ENCODE results near the gene RASL10B. TPM values are rescaled to one million over a fixed set of nuclear protein-coding genes. Genes with fewer than 3 reads are reported as not detected.

The RASL10B gene
- polyA plus RNA-seq, 1 donor (not counting 4 experiments of a cell fraction or from before 2014, with no cell fraction given) = 0.07 TPM

GRCh38 chr17:35705230-35705629 is 26.2 kb upstream of the RASL10B start:
- Histone ChIP-seq H3K27ac (ENCODE audit: control insufficient read depth, insufficient read depth, low read length) (no peak overlapping the region), H3K36me3 (ENCODE audit: control insufficient read depth in 2 of 2, extremely low read depth in 1 of 2, insufficient read depth in 2 of 2, low read length in 2 of 2) (peaks cover 7% of the 10 kb centered on the region in 2 experiments)
- FAIRE-seq = no peak

GRCh38 chr17:35705705-35706104 is 25.7 kb upstream of the RASL10B start:
- Histone ChIP-seq H3K9me1 (ENCODE audit: control insufficient read depth, extremely low read depth, insufficient read depth, low read length) (no peaks in the 10 kb centered on the region), H2AFZ (ENCODE audit: control insufficient read depth, low read length) (no peak overlapping the region), H3K79me2 (ENCODE audit: control insufficient read depth, insufficient read depth, low read length) (no peaks in the 10 kb centered on the region), H3K9ac (ENCODE audit: control insufficient read depth, extremely low read depth, insufficient read depth, low read length) (no peak overlapping the region), H4K20me1 (ENCODE audit: control insufficient read depth, extremely low read depth, insufficient read depth, low read length) (no peaks in the 10 kb centered on the region), H3K36me3 (ENCODE audit: control insufficient read depth in 2 of 2, extremely low read depth in 1 of 2, insufficient read depth in 2 of 2, low read length in 2 of 2) (peaks cover 9% of the 10 kb centered on the region in 2 experiments), H3K4me3 (ENCODE audit: control insufficient read depth in 2 of 3, extremely low read depth in 1 of 3, insufficient read depth in 2 of 3, low read depth in 1 of 3, low read length in 3 of 3) (no peak overlapping the region), H3K4me2 (ENCODE audit: control insufficient read depth, extremely low read depth, insufficient read depth, low read depth, low read length) (no peak overlapping the region), H3K9me3 (ENCODE audit: control insufficient read depth, low read depth, low read length) (no peaks in the 10 kb centered on the region), H3K4me1 (ENCODE audit: control insufficient read depth, extremely low read depth, insufficient read depth, low read length) (peaks cover 6% of the 10 kb centered on the region), H3K27ac (ENCODE audit: control insufficient read depth, insufficient read depth, low read length) (no peak overlapping the region), H3K27me3 (ENCODE audit: control insufficient read depth, extremely low read depth, insufficient read depth, low read length) (no peaks in the 10 kb centered on the region)
- dilution Hi-C loops (cut with MboI; ENCODE audit: extremely low pct_ligation_motif_present, low sequenced_read_pairs) = no loop called here
- no peak for TF ChIP-seq CTCF (optimal IDR thresholded peaks at IDR 0.05 in 1 of 3, IDR thresholded peaks at IDR 0.05 in 1 of 3, conservative IDR thresholded peaks at IDR 0.05 in 1 of 3; ENCODE audit: extremely low read depth in 1 of 3, insufficient read depth in 2 of 3, low read length in 3 of 3)
- no peak for TF ChIP-seq EZH2 (IDR thresholded peaks at IDR 0.05; ENCODE audit: low read length)
- DNase-seq (ENCODE audit: low read depth, low spot score) (no peak), FAIRE-seq (no peak)

More at GRCh38 chr17:35705230-35705629, 26.2 kb upstream of the RASL10B start:
- Histone ChIP-seq H3K9me1 (ENCODE audit: control insufficient read depth, extremely low read depth, insufficient read depth, low read length) (no peaks in the 10 kb centered on the region), H2AFZ (ENCODE audit: control insufficient read depth, low read length) (no peak overlapping the region), H3K9ac (ENCODE audit: control insufficient read depth, extremely low read depth, insufficient read depth, low read length) (no peak overlapping the region), H3K4me2 (ENCODE audit: control insufficient read depth, extremely low read depth, insufficient read depth, low read depth, low read length) (no peak overlapping the region), H3K4me3 (ENCODE audit: control insufficient read depth in 2 of 3, extremely low read depth in 1 of 3, insufficient read depth in 2 of 3, low read depth in 1 of 3, low read length in 3 of 3) (no peak overlapping the region), H3K79me2 (ENCODE audit: control insufficient read depth, insufficient read depth, low read length) (no peaks in the 10 kb centered on the region), H3K9me3 (ENCODE audit: control insufficient read depth, low read depth, low read length) (no peaks in the 10 kb centered on the region), H3K27me3 (ENCODE audit: control insufficient read depth, extremely low read depth, insufficient read depth, low read length) (no peaks in the 10 kb centered on the region), H4K20me1 (ENCODE audit: control insufficient read depth, extremely low read depth, insufficient read depth, low read length) (no peaks in the 10 kb centered on the region), H3K4me1 (ENCODE audit: control insufficient read depth, extremely low read depth, insufficient read depth, low read length) (peaks cover 6% of the 10 kb centered on the region)
- no peak for TF ChIP-seq EZH2 (IDR thresholded peaks at IDR 0.05; ENCODE audit: low read length)
- dilution Hi-C loops (cut with MboI; ENCODE audit: extremely low pct_ligation_motif_present, low sequenced_read_pairs) = no loop called here
- DNase-seq (ENCODE audit: low read depth, low spot score) = no peak

- Histone ChIP-seq H2AFZ (ENCODE audit: control insufficient read depth, low read length) (no peak overlapping the region), H4K20me1 (ENCODE audit: control insufficient read depth, extremely low read depth, insufficient read depth, low read length) (no peaks in the 10 kb centered on the region), H3K4me3 (ENCODE audit: control insufficient read depth in 2 of 3, extremely low read depth in 1 of 3, insufficient read depth in 2 of 3, low read depth in 1 of 3, low read length in 3 of 3) (no peak overlapping the region), H3K4me1 (ENCODE audit: control insufficient read depth, extremely low read depth, insufficient read depth, low read length) (peaks cover 6% of the 10 kb centered on the region), H3K9me3 (ENCODE audit: control insufficient read depth, low read depth, low read length) (no peaks in the 10 kb centered on the region), H3K36me3 (ENCODE audit: control insufficient read depth in 2 of 2, extremely low read depth in 1 of 2, insufficient read depth in 2 of 2, low read length in 2 of 2) (peaks cover 16 to 21% of the 10 kb centered on the region in 2 experiments), H3K9me1 (ENCODE audit: control insufficient read depth, extremely low read depth, insufficient read depth, low read length) (no peaks in the 10 kb centered on the region), H3K27me3 (ENCODE audit: control insufficient read depth, extremely low read depth, insufficient read depth, low read length) (no peaks in the 10 kb centered on the region), H3K9ac (ENCODE audit: control insufficient read depth, extremely low read depth, insufficient read depth, low read length) (no peak overlapping the region), H3K27ac (ENCODE audit: control insufficient read depth, insufficient read depth, low read length) (no peak overlapping the region), H3K79me2 (ENCODE audit: control insufficient read depth, insufficient read depth, low read length) (no peaks in the 10 kb centered on the region), H3K4me2 (ENCODE audit: control insufficient read depth, extremely low read depth, insufficient read depth, low read depth, low read length) (no peak overlapping the region)
- dilution Hi-C loops (cut with MboI; ENCODE audit: extremely low pct_ligation_motif_present, low sequenced_read_pairs) = no loop called here
- TF ChIP-seq CTCF (optimal IDR thresholded peaks at IDR 0.05 in 1 of 3, IDR thresholded peaks at IDR 0.05 in 1 of 3, conservative IDR thresholded peaks at IDR 0.05 in 1 of 3; ENCODE audit: extremely low read depth in 1 of 3, insufficient read depth in 2 of 3, low read length in 3 of 3) (no peak), EZH2 (IDR thresholded peaks at IDR 0.05; ENCODE audit: low read length) (no peak)
- DNase-seq (ENCODE audit: low read depth, low spot score) (no peak), FAIRE-seq (no peak)
Observed at GRCh38 chr17:35708149-35708548, 23.3 kb upstream of the RASL10B start.

All from keratinocyte (primary cell).